AG04450 (cell line): ENCODE measurements around the gene FGFBP2. TPM values are rescaled to one million over a fixed set of nuclear protein-coding genes. Genes with fewer than 3 reads are reported as not detected.

Experiments used
- CTCF ChIA-PET: fragments of 300-600, 350-600 bp; formaldehyde crosslinking; extraction: SDS; loops from one replicate; lab custom pipeline; 2022; ENCODE audit warnings: antibody characterized with exemption, inconsistent platforms; lab: Charles Lee
- POLR2A ChIA-PET: fragments of 350-600 bp; formaldehyde crosslinking; extraction: SDS; loops from one replicate; lab custom pipeline; 2021; ENCODE audit warnings: antibody characterized with exemption, inconsistent platforms; lab: Yijun Ruan, JAX
- DNase-seq: peaks from one replicate; pipeline ENCODE4 v3.0.0-alpha.2; 2011; ENCODE audit warnings: low read depth, low spot score
- H3K27ac ChIP-seq: one replicate; pipeline ENCODE4 v1.5.1; 2012; ENCODE audit warnings: low read depth, low read length, control low read depth
- H3K27me3 ChIP-seq: one replicate; pipeline ENCODE4 v1.6.0; 2012; ENCODE audit warnings: low read length; ENCODE audit not compliant: control insufficient read depth, insufficient read depth
- H3K4me3 ChIP-seq: 2 replicates; pipeline ENCODE4 v1.5.1; 2011; ENCODE audit warnings: mild to moderate bottlenecking, low read depth, low read length, control low read depth
- H3K9me3 ChIP-seq: 2 replicates; pipeline ENCODE4 v1.5.1; 2012; ENCODE audit warnings: low read length; ENCODE audit not compliant: control insufficient read depth, insufficient read depth
- CTCF ChIP-seq: IDR thresholded peaks from 2 replicates; pipeline ENCODE4 v1.5.1; 2011; ENCODE audit warnings: low read depth, low read length, control low read depth, inconsistent platforms
- polyA plus RNA-seq: library from polyadenylated mRNA; depleted of rRNA; stranded (reverse); fragments of >200 nt; gene quantifications from 2 replicates; pipeline ENCODE4 v1.2.3, GENCODE V29; 2011

The FGFBP2 gene
- polyA plus RNA-seq, 1 experiment: not detected

DNA sequence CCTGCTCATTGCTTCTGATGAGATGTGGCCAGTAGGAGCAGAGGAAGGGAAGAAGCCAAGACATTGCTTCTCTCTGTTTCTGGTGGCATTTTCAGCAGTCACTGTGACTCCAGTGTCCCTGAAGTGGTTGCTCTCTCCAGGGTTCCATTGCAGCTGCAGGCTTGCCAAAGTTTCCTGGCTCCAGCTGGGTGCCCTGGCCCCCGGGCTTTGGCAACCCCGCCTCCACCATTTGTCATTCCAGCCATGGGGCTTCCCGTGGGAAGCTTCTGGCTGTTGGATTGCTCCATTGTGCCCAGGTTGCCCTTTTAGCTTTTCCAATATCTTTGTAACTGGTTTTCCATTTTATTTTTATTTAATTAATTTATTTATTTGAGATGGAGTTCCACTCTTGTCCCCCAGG lies 37.1 kb downstream of the FGFBP2 start:
- Histone ChIP-seq H3K9me3 (no peaks in the 10 kb centered on the region), H3K27me3 (peaks cover 9% of the 10 kb centered on the region), H3K27ac (no peak overlapping the region), H3K4me3 (no peak overlapping the region)
- ChIA-PET POLR2A (no interaction called here), CTCF (interaction anchor here (0.6 to 1.9 kb wide), 3 partner anchors 30 to 75 kb away, joined by 4 to 10 read pairs (median 9); no protein-coding TSS in a partner anchor)
- no peak for DNase-seq
- no peak for TF ChIP-seq CTCF

- H3K4me3 ChIP-seq: no peak overlapping the region
- no peaks in the 10 kb centered on the region; the same call in 1 of the 2 replicates for H3K9me3 ChIP-seq
- no peaks in the 10 kb centered on the region for H3K27me3 ChIP-seq
- ChIA-PET CTCF (interaction anchor here (1.4 to 2.9 kb wide), 4 partner anchors 11 to 80 kb away, joined by 4 to 13 read pairs (median 8); no protein-coding TSS in a partner anchor), POLR2A (no interaction called here)
- peak overlapping the region; percentile 22 for H3K27ac ChIP-seq
- no peak for TF ChIP-seq CTCF
- DNase-seq: no peak
Observed at GRCh38 chr4:15921592-15921932, 41.4 kb downstream of the FGFBP2 start.

GRCh38 chr4:15920723-15921591 lies 42.0 kb downstream of the FGFBP2 start:
- H3K27me3 ChIP-seq: no peaks in the 10 kb centered on the region
- ChIA-PET POLR2A (no interaction called here), CTCF (interaction anchor here (1.4 to 2.9 kb wide), 3 partner anchors 11 to 81 kb away, joined by 4 to 13 read pairs (median 6); no protein-coding TSS in a partner anchor)
- TF ChIP-seq CTCF: no peak
- DNase-seq: peak; percentile 95
- H3K27ac ChIP-seq: peak overlapping the region; percentile 84
- no peak overlapping the region for H3K4me3 ChIP-seq
- H3K9me3 ChIP-seq: no peaks in the 10 kb centered on the region; the same call in 1 of the 2 replicates

DNA sequence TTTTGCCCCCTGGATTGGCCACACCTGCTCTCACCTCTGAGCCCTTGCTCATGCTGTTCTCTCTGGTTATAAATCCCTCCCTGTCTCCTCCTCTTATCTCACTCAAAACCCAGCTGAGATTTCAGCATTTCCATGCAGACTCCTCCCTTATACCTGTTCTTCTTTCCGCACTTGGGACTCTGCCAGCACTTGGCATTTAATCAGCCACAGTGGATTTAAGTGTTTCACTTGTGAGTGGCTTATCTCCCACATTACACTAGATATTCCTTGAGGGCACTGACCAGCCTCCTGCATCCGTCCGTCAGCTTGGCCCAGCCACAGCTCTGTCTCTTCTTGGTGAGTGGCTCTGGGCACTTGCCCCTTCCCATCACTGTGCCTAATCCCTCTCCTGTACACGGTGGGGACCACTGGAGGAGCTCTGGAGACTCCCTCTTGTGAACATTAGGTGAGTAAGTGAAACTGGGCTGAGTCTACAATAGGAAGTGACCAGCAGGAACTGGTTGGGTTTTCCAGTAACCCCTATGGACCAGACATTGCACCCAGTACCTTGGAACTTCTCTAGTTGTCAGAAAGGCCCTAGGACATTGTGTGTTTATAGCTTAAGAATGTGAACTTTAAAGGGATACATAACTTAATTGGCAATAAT lies 44.4 kb downstream of the FGFBP2 start:
- ChIA-PET CTCF (interaction anchor here (1.5 kb wide), 1 partner anchor 36 kb away, joined by 5 read pairs; no protein-coding TSS in a partner anchor), POLR2A (no interaction called here)
- TF ChIP-seq CTCF: no peak

More for the DNA sequence above, 44.4 kb downstream of the FGFBP2 start:
- Histone ChIP-seq H3K4me3 (no peak overlapping the region), H3K27me3 (no peaks in the 10 kb centered on the region), H3K27ac (no peak overlapping the region), H3K9me3 (no peaks in the 10 kb centered on the region; the same call in 1 of the 2 replicates)
- no peak for DNase-seq
